Osteoblast (primary cell): ENCODE data around the gene HOXD12. TPM values are rescaled to one million over a fixed set of nuclear protein-coding genes. Genes with fewer than 3 reads are reported as not detected.

Source experiments
- DNase-seq: peaks from one replicate; pipeline ENCODE4 v3.0.0; 2011; ENCODE audit warnings: low spot score, mixed read lengths; ENCODE audit not compliant: insufficient read length; ENCODE audit errors: missing footprints
- H2AFZ ChIP-seq: 2 replicates; pipeline ENCODE4 v1.6.0; 2011; ENCODE audit warnings: mild to moderate bottlenecking, low read length
- H3K27ac ChIP-seq: 2 replicates; pipeline ENCODE4 v1.5.1; 2011; ENCODE audit warnings: mild to moderate bottlenecking, low read depth, low read length, moderate library complexity
- H3K27me3 ChIP-seq: 2 replicates; pipeline ENCODE4 v1.6.0; 2012; ENCODE audit warnings: mild to moderate bottlenecking, control low read depth, inconsistent platforms, low read length, moderate library complexity; ENCODE audit not compliant: insufficient read depth
- H3K36me3 ChIP-seq: 2 replicates; pipeline ENCODE4 v1.5.1; 2011; ENCODE audit warnings: mild to moderate bottlenecking, low read length, control low read depth, moderate library complexity; ENCODE audit not compliant: insufficient read depth
- H3K4me1 ChIP-seq: 2 replicates; pipeline ENCODE4 v1.5.1; 2011; ENCODE audit warnings: mild to moderate bottlenecking, low read length, control low read depth, moderate library complexity; ENCODE audit not compliant: insufficient read depth
- H3K4me2 ChIP-seq: 2 replicates; pipeline ENCODE4 v1.6.0; 2011; ENCODE audit warnings: mild to moderate bottlenecking, low read length; ENCODE audit not compliant: insufficient read depth
- H3K4me3 ChIP-seq: fragments of 200-600 bp; sonication (generic); 3 replicates; pipeline ENCODE4 v1.5.1; 2012; ENCODE audit warnings: mild to moderate bottlenecking, low read length, inconsistent platforms; ENCODE audit not compliant: insufficient read depth
- H3K79me2 ChIP-seq: 2 replicates; pipeline ENCODE4 v1.6.0; 2012; ENCODE audit warnings: mild to moderate bottlenecking, low read length, control low read depth, inconsistent platforms; ENCODE audit not compliant: insufficient read depth
- H3K9me3 ChIP-seq: 2 replicates; pipeline ENCODE4 v1.5.1; 2011; ENCODE audit warnings: low read depth, low read length, control low read depth
- H4K20me1 ChIP-seq: 2 replicates; pipeline ENCODE4 v1.6.0; 2012; ENCODE audit warnings: mild to moderate bottlenecking, low read length, control low read depth; ENCODE audit not compliant: insufficient read depth
- CTCF ChIP-seq: IDR thresholded peaks from 2 replicates; pipeline ENCODE4 v1.5.1; 2011; ENCODE audit warnings: mild to moderate bottlenecking, low read depth, low read length, moderate library complexity; ENCODE audit errors: extremely low read depth
- total RNA-seq: library from RNA; depleted of rRNA; stranded (reverse); fragments of >200 nt; gene quantifications from 2 replicates; pipeline ENCODE4 v1.2.3, GENCODE V29; 2012

HOXD12 gene
- total RNA-seq, 1 donor, result not detected

- Histone ChIP-seq H3K4me2 (peak overlapping the region; percentile 50), H3K4me3 (peak overlapping the region; percentile 37), H3K36me3 (no peaks in the 10 kb centered on the region), H3K79me2 (no peaks in the 10 kb centered on the region), H3K27me3 (peaks cover 91% of the 10 kb centered on the region), H3K27ac (no peak overlapping the region), H3K9me3 (no peaks in the 10 kb centered on the region), H3K4me1 (peaks cover 3% of the 10 kb centered on the region), H2AFZ (no peak overlapping the region), H4K20me1 (peaks cover 3% of the 10 kb centered on the region)
- TF ChIP-seq CTCF, result no peak
- peak; percentile 97 for DNase-seq
Observed at GRCh38 chr2:176104316-176105077, 4.9 kb downstream of the HOXD12 start.

- Histone ChIP-seq H3K4me2 (peak overlapping the region; percentile 50), H3K4me3 (no peak overlapping the region), H3K36me3 (no peaks in the 10 kb centered on the region)
Observed at GRCh38 chr2:176105078-176105729, 5.6 kb downstream of the HOXD12 start.

GRCh38 chr2:176105730-176106580 is 6.4 kb downstream of the HOXD12 start:
- no peaks in the 10 kb centered on the region for H3K79me2 ChIP-seq
- H3K27ac ChIP-seq, result no peak overlapping the region
- H3K36me3 ChIP-seq, result no peaks in the 10 kb centered on the region
- no peak for TF ChIP-seq CTCF
- H2AFZ ChIP-seq, result no peak overlapping the region
- no peak for DNase-seq
- peaks cover under 1% of the 10 kb centered on the region for H4K20me1 ChIP-seq
- H3K4me2 ChIP-seq, result no peak overlapping the region
- H3K4me1 ChIP-seq, result peaks cover 3% of the 10 kb centered on the region
- H3K9me3 ChIP-seq, result no peaks in the 10 kb centered on the region
- peaks cover 91% of the 10 kb centered on the region for H3K27me3 ChIP-seq
- no peak overlapping the region for H3K4me3 ChIP-seq

More at GRCh38 chr2:176105078-176105729, 5.6 kb downstream of the HOXD12 start:
- Histone ChIP-seq H3K79me2 (no peaks in the 10 kb centered on the region), H3K27ac (no peak overlapping the region), H2AFZ (no peak overlapping the region), H3K4me1 (peaks cover 3% of the 10 kb centered on the region), H3K9me3 (no peaks in the 10 kb centered on the region), H4K20me1 (peaks cover 3% of the 10 kb centered on the region), H3K27me3 (peaks cover 91% of the 10 kb centered on the region)
- TF ChIP-seq CTCF, result no peak
- peak; percentile 87 for DNase-seq
